CD8-positive, alpha-beta memory T cell (primary cell): ENCODE data around the gene TBC1D25. TPM values are rescaled to one million over a fixed set of nuclear protein-coding genes. Genes with fewer than 3 reads are reported as not detected.

Experiments used
- CTCF ChIA-PET: fragments of 350-600 bp; sonication (Branson Sonifier 250); formaldehyde crosslinking; loops from one replicate; lab custom pipeline; 2021; ENCODE audit warnings: antibody characterized with exemption; lab: Charles Lee
- POLR2A ChIA-PET: fragments of 350-600 bp; sonication (Branson Sonifier 250); formaldehyde crosslinking; loops from one replicate; lab custom pipeline; 2021; ENCODE audit warnings: antibody characterized with exemption; lab: Charles Lee
- DNase-seq, 5 donors: peaks; one replicate each; pipeline versions ENCODE4 v3.0.0 to v3.0.0-alpha.2; 2020 to 2022; ENCODE audit warnings: mixed read lengths in 1 of 5
- H3K27ac ChIP-seq: one replicate; pipeline ENCODE4 v1.7.0; 2013; ENCODE audit warnings: low read depth, mild to moderate bottlenecking, low read length, moderate library complexity
- H3K27me3 ChIP-seq: 2 replicates; pipeline ENCODE4 v1.7.0; 2013; ENCODE audit warnings: low read length, mild to moderate bottlenecking; ENCODE audit not compliant: insufficient read depth, poor library complexity, severe bottlenecking
- H3K36me3 ChIP-seq: 2 replicates; pipeline ENCODE4 v1.7.0; 2013; ENCODE audit warnings: mild to moderate bottlenecking, low read length, moderate library complexity; ENCODE audit not compliant: insufficient read depth
- H3K4me1 ChIP-seq: 2 replicates; pipeline ENCODE4 v1.7.0; 2013; ENCODE audit warnings: mild to moderate bottlenecking, low read length, moderate library complexity; ENCODE audit not compliant: insufficient read depth
- H3K4me3 ChIP-seq: 2 replicates; pipeline ENCODE4 v1.7.0; 2013; ENCODE audit warnings: mild to moderate bottlenecking, low read length
- H3K9me3 ChIP-seq: 2 replicates; pipeline ENCODE4 v1.7.0; 2013; ENCODE audit warnings: mild to moderate bottlenecking, low read length
- H3K27ac Mint-ChIP-seq, 8 donors: one replicate each; pipeline ENCODE4 v1.8.0; 2020 to 2021; ENCODE audit warnings: mixed read lengths in 8 of 8, mild to moderate bottlenecking in 6 of 8, inconsistent platforms in 3 of 8, moderate library complexity in 3 of 8
- H3K27me3 Mint-ChIP-seq, 2 donors: one replicate each; pipeline ENCODE4 v1.8.0; 2020 to 2021; ENCODE audit warnings: mixed read lengths in 2 of 2, mild to moderate bottlenecking in 1 of 2, moderate library complexity in 1 of 2
- H3K36me3 Mint-ChIP-seq, 3 donors: one replicate each; pipeline ENCODE4 v1.8.0; 2020 to 2021; ENCODE audit warnings: mixed read lengths in 3 of 3, inconsistent platforms in 1 of 3, mild to moderate bottlenecking in 1 of 3
- H3K4me1 Mint-ChIP-seq, 3 donors: one replicate each; pipeline ENCODE4 v1.8.0; 2020 to 2021; ENCODE audit warnings: mixed read lengths in 3 of 3, inconsistent platforms in 1 of 3, mild to moderate bottlenecking in 1 of 3
- H3K4me3 Mint-ChIP-seq, 7 donors: one replicate each; pipeline ENCODE4 v1.8.0; 2020 to 2021; ENCODE audit warnings: mixed read lengths in 7 of 7, mild to moderate bottlenecking in 6 of 7, moderate library complexity in 4 of 7, inconsistent platforms in 2 of 7
- H3K9me3 Mint-ChIP-seq, 5 donors: one replicate each; pipeline ENCODE4 v1.8.0; 2020 to 2022; ENCODE audit warnings: mixed read lengths in 5 of 5, mild to moderate bottlenecking in 3 of 5, moderate library complexity in 2 of 5, inconsistent platforms in 1 of 5
- polyA plus RNA-seq: library from polyadenylated mRNA; unstranded; fragments of 300-500 nt; fragmentation: Illumina TruSeq; gene quantifications from one replicate; pipeline ENCODE4 v1.2.3, GENCODE V29; 2021
- total RNA-seq, 2 experiments: library from RNA; stranded (reverse); gene quantifications; one replicate each; pipeline ENCODE4 v1.2.3, GENCODE V29; 2021

Gene TBC1D25
- total and polyA plus RNA-seq, 3 experiments from 2014 or later, result 14.0 to 21.5 (median 15.2) TPM

GRCh38 chrX:48580662-48581061 lies 41.1 kb downstream of the TBC1D25 start:
- DNase-seq, result no peak
- peaks cover 20% of the 10 kb centered on the region for H3K36me3 ChIP-seq
- no peaks in the 10 kb centered on the region for H3K27me3 ChIP-seq
- peaks cover 0 to 44% (median 6%) of the 10 kb centered on the region in 3 donors for H3K36me3 Mint-ChIP-seq
- CTCF ChIA-PET, result no interaction called here
- H3K27ac ChIP-seq, result no peak overlapping the region
- H3K4me3 ChIP-seq, result no peak overlapping the region
- no peak overlapping the region for H3K4me3 Mint-ChIP-seq
- H3K27ac Mint-ChIP-seq, result no peak overlapping the region
- POLR2A ChIA-PET, result no interaction called here
- H3K4me1 Mint-ChIP-seq, result peaks cover 5 to 19% (median 7%) of the 10 kb centered on the region in 3 donors
- H3K27me3 Mint-ChIP-seq, result no peaks in the 10 kb centered on the region
- H3K9me3 ChIP-seq, result no peaks in the 10 kb centered on the region
- H3K9me3 Mint-ChIP-seq, result no peaks in the 10 kb centered on the region
- H3K4me1 ChIP-seq, result peaks cover 10% of the 10 kb centered on the region

DNA sequence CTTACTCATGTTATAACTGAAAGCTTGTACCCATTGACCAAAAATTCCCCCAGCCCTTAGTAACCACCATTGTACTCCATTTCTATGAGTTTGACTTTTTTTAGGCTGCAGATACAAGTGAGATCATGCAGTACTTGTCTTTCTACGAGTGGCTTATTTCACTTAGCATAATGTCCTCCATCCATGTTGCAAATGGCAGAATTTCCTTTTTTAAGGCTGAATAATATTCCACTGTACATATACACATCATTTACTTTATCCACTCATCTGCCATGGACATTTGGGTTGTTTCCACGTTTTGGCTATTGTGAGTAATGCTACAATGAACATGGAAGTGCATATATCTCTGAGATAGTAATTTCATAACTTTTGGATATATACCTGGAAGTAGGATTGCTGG lies 45.2 kb downstream of the TBC1D25 start:
- H3K27me3 Mint-ChIP-seq, result peaks cover 0 to 1% of the 10 kb centered on the region in 2 donors
- no peak overlapping the region for H3K4me3 Mint-ChIP-seq
- H3K4me1 Mint-ChIP-seq, result peaks cover 0 to 3% (median 0%) of the 10 kb centered on the region in 3 donors
- ChIA-PET POLR2A (no interaction called here), CTCF (no interaction called here)
- Histone ChIP-seq H3K4me3 (no peak overlapping the region), H3K9me3 (no peaks in the 10 kb centered on the region), H3K36me3 (no peaks in the 10 kb centered on the region), H3K27me3 (no peaks in the 10 kb centered on the region), H3K4me1 (no peaks in the 10 kb centered on the region), H3K27ac (no peak overlapping the region)
- H3K27ac Mint-ChIP-seq, result no peak overlapping the region
- peaks cover 0 to 3% (median 1%) of the 10 kb centered on the region in 3 donors for H3K36me3 Mint-ChIP-seq
- no peaks in the 10 kb centered on the region for H3K9me3 Mint-ChIP-seq
- no peak for DNase-seq

GRCh38 chrX:48589482-48590162 lies 50.1 kb downstream of the TBC1D25 start:
- no peaks in the 10 kb centered on the region for H3K9me3 ChIP-seq
- CTCF ChIA-PET, result no interaction called here
- POLR2A ChIA-PET, result no interaction called here

GRCh38 chrX:48590203-48591103 lies 50.9 kb downstream of the TBC1D25 start:
- H3K27ac Mint-ChIP-seq, result no peak overlapping the region
- peaks cover 0 to 2% of the 10 kb centered on the region in 2 donors for H3K27me3 Mint-ChIP-seq
- Histone ChIP-seq H3K4me1 (no peaks in the 10 kb centered on the region), H3K36me3 (no peaks in the 10 kb centered on the region), H3K9me3 (no peaks in the 10 kb centered on the region), H3K4me3 (no peak overlapping the region), H3K27ac (peak overlapping the region; percentile 51), H3K27me3 (no peaks in the 10 kb centered on the region)
- H3K9me3 Mint-ChIP-seq, result no peaks in the 10 kb centered on the region
- ChIA-PET POLR2A (no interaction called here), CTCF (no interaction called here)
- H3K4me3 Mint-ChIP-seq, result peak overlapping the region in 1 of 7 donors; percentile 48
- no peaks in the 10 kb centered on the region for H3K4me1 Mint-ChIP-seq
- H3K36me3 Mint-ChIP-seq, result no peaks in the 10 kb centered on the region
- no peak for DNase-seq

More at GRCh38 chrX:48589482-48590162, 50.1 kb downstream of the TBC1D25 start:
- Histone ChIP-seq H3K36me3 (no peaks in the 10 kb centered on the region), H3K4me1 (no peaks in the 10 kb centered on the region), H3K4me3 (no peak overlapping the region), H3K27me3 (no peaks in the 10 kb centered on the region), H3K27ac (peak overlapping the region; percentile 51)
- Mint-ChIP-seq H3K9me3 (no peaks in the 10 kb centered on the region), H3K27ac (no peak overlapping the region), H3K4me3 (no peak overlapping the region), H3K4me1 (no peaks in the 10 kb centered on the region), H3K27me3 (peaks cover 0 to 2% of the 10 kb centered on the region in 2 donors), H3K36me3 (no peaks in the 10 kb centered on the region)
- no peak for DNase-seq

DNA sequence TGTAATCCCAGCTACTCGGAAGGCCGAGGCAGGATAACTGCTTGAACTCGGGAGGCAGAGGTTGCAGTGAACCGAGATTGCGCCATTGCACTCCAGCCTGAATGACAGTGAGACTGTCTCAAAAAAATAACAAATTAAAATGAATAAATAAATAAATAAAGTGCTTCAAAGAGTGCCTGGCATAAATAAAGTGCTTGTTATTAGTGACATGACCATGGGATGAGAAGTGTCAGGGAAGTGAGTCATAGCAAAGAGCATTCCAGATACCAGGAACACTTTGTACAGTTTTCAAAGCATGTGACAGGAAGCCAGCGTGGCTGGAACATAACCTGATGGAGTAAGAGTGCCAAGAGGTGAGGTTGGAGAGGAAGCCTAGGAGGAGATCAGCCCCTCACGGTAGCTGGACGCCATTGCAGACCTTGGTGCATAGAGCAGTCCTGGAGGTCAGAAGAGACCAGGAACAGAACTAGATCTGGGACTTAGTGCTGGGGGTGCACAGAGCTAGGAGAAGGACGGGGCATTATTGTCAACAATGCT lies 51.8 kb downstream of the TBC1D25 start:
- POLR2A ChIA-PET, result no interaction called here
- no peaks in the 10 kb centered on the region for H3K9me3 Mint-ChIP-seq

GRCh38 chrX:48592971-48593370 lies 53.5 kb downstream of the TBC1D25 start:
- Mint-ChIP-seq H3K4me1 (peaks cover 6 to 10% (median 6%) of the 10 kb centered on the region in 3 donors), H3K27ac (peak overlapping the region in 1 of 8 donors; percentile 24), H3K36me3 (peaks cover 0 to 7% (median 0%) of the 10 kb centered on the region in 3 donors), H3K4me3 (no peak overlapping the region), H3K9me3 (no peaks in the 10 kb centered on the region), H3K27me3 (peaks cover 0 to 6% of the 10 kb centered on the region in 2 donors)
- DNase-seq, result no peak
- H3K9me3 ChIP-seq, result no peaks in the 10 kb centered on the region
- H3K4me1 ChIP-seq, result no peaks in the 10 kb centered on the region
- H3K36me3 ChIP-seq, result no peaks in the 10 kb centered on the region
- H3K4me3 ChIP-seq, result no peak overlapping the region
- H3K27ac ChIP-seq, result no peak overlapping the region
- no peaks in the 10 kb centered on the region for H3K27me3 ChIP-seq
- ChIA-PET POLR2A (no interaction called here), CTCF (no interaction called here)

More for the DNA sequence above, 51.8 kb downstream of the TBC1D25 start:
- CTCF ChIA-PET, result no interaction called here
- H3K4me1 ChIP-seq, result no peaks in the 10 kb centered on the region
- no peaks in the 10 kb centered on the region for H3K27me3 ChIP-seq
- Mint-ChIP-seq H3K27ac (no peak overlapping the region), H3K4me1 (no peaks in the 10 kb centered on the region), H3K36me3 (no peaks in the 10 kb centered on the region), H3K4me3 (peak overlapping the region in 1 of 7 donors; percentile 7), H3K27me3 (peaks cover 0 to 2% of the 10 kb centered on the region in 2 donors)
- no peaks in the 10 kb centered on the region for H3K36me3 ChIP-seq
- H3K4me3 ChIP-seq, result no peak overlapping the region
- H3K27ac ChIP-seq, result peak overlapping the region; percentile 16
- H3K9me3 ChIP-seq, result no peaks in the 10 kb centered on the region
- DNase-seq, result no peak

DNA sequence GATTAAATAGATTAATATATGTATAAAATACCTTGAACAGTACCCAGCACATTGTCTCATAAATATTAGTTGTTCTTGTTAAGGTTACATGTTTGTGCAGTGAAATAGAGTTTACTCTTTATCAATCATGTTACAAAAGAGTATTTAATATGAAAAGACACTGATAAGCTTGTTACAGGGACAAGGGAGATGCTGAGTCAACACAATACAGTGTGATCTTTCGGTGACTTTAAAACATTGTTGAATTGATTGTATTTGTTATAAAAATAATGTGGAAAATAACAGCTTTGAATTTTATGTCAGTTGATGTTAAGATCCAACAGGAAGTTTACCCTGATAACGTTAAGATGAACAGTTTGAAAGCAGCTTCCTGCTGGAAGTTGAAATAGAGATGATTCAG lies 56.4 kb downstream of the TBC1D25 start:
- no peaks in the 10 kb centered on the region for H3K9me3 ChIP-seq
- no peaks in the 10 kb centered on the region for H3K9me3 Mint-ChIP-seq
- no peak overlapping the region for H3K4me3 Mint-ChIP-seq
- POLR2A ChIA-PET, result interaction anchor here (0.8 kb wide), 1 partner anchor 18 kb away, joined by 6 read pairs; no protein-coding TSS in a partner anchor
- no peak overlapping the region for H3K4me3 ChIP-seq
- peaks cover 11 to 20% (median 16%) of the 10 kb centered on the region in 3 donors for H3K4me1 Mint-ChIP-seq
- H3K27ac Mint-ChIP-seq, result no peak overlapping the region
- CTCF ChIA-PET, result no interaction called here
- H3K36me3 ChIP-seq, result peaks cover 5% of the 10 kb centered on the region
- H3K4me1 ChIP-seq, result peaks cover 8% of the 10 kb centered on the region
- peaks cover 0 to 19% (median 0%) of the 10 kb centered on the region in 3 donors for H3K36me3 Mint-ChIP-seq
- no peak overlapping the region for H3K27ac ChIP-seq
- H3K27me3 ChIP-seq, result no peaks in the 10 kb centered on the region
- H3K27me3 Mint-ChIP-seq, result peaks cover 0 to 5% of the 10 kb centered on the region in 2 donors
- DNase-seq, result no peak
